MCF 10A (cell line): ENCODE results near the gene DGKH. TPM values are rescaled to one million over a fixed set of nuclear protein-coding genes. Genes with fewer than 3 reads are reported as not detected.

Experiments
- BruUV-seq: library from RNA; stranded (reverse); fragments of 400-500 nt; replicated peaks from 2 replicates; lab custom pipeline; 2021; lab: Mats Ljungman, UMichigan
- CTCF ChIA-PET: fragments of 300-600 bp; sonication (Branson Sonifier 250); formaldehyde crosslinking; extraction: SDS; loops from one replicate; lab custom pipeline; 2021; ENCODE audit warnings: antibody characterized with exemption, inconsistent platforms; lab: Yijun Ruan, JAX
- POLR2A ChIA-PET: fragments of 300-600, 350-650 bp; sonication (Branson Sonifier 250); formaldehyde crosslinking; extraction: SDS; loops from one replicate; lab custom pipeline; 2020; ENCODE audit warnings: antibody characterized with exemption, inconsistent platforms; lab: Yijun Ruan, JAX
- DNase-seq: peaks from one replicate; pipeline ENCODE4 v3.0.0-alpha.2; 2018; ENCODE audit not compliant: unreplicated experiment
- H3K27ac Mint-ChIP-seq: one replicate; pipeline ENCODE4 v1.8.0; 2022; ENCODE audit warnings: mild to moderate bottlenecking, low read depth, mixed read lengths; ENCODE audit not compliant: unreplicated experiment
- H3K27me3 Mint-ChIP-seq: one replicate; pipeline ENCODE4 v1.8.0; 2022; ENCODE audit warnings: mixed read lengths; ENCODE audit not compliant: insufficient read depth, unreplicated experiment
- H3K36me3 Mint-ChIP-seq: one replicate; pipeline ENCODE4 v1.8.0; 2022; ENCODE audit warnings: mild to moderate bottlenecking, moderate library complexity, mixed read lengths; ENCODE audit not compliant: insufficient read depth, unreplicated experiment
- H3K4me1 Mint-ChIP-seq: one replicate; pipeline ENCODE4 v1.8.0; 2022; ENCODE audit warnings: mixed read lengths; ENCODE audit not compliant: insufficient read depth, unreplicated experiment
- H3K4me3 Mint-ChIP-seq: one replicate; pipeline ENCODE4 v1.8.0; 2022; ENCODE audit warnings: mild to moderate bottlenecking, moderate library complexity, mixed read lengths; ENCODE audit not compliant: unreplicated experiment
- H3K9me3 Mint-ChIP-seq: one replicate; pipeline ENCODE4 v1.8.0; 2022; ENCODE audit warnings: mixed read lengths; ENCODE audit not compliant: unreplicated experiment
- intact Hi-C: fragments of 100-400 bp; cut with micrococcal nuclease; formaldehyde crosslinking; loops from 2 replicates; pipeline ENCODE4 v1.14.1; 2022
- total RNA-seq: library from RNA; stranded (reverse); gene quantifications from 2 replicates; pipeline ENCODE4 v1.2.3, GENCODE V29; 2022
- TF ChIP-seq, protein P1 (sequence below): fragments of 200-600 bp; IDR thresholded peaks from one replicate; pipeline ENCODE4 v1.8.0; 2022; ENCODE audit warnings: antibody characterized with exemption, mild to moderate bottlenecking; ENCODE audit not compliant: unreplicated experiment

Gene DGKH
- total RNA-seq, 1 experiment from 2014 or later: 22.3 TPM

- Mint-ChIP-seq H3K4me1 (peaks cover 29% of the 10 kb centered on the region), H3K9me3 (no peaks in the 10 kb centered on the region), H3K4me3 (no peak overlapping the region), H3K36me3 (no peaks in the 10 kb centered on the region), H3K27ac (peak overlapping the region; percentile 95), H3K27me3 (no peaks in the 10 kb centered on the region)
- ChIA-PET CTCF (interaction anchor here (0.6 to 1.7 kb wide), 10 partner anchors 15 to 1848 kb away, joined by 3 to 5 read pairs (median 4); partner anchors contain the start of gene DGKH), POLR2A (interaction anchor here (0.6 to 6.4 kb wide), 13 partner anchors 8 to 178 kb away, joined by 3 to 86 read pairs (median 6); partner anchors contain the start of genes DGKH and VWA8)
- BruUV-seq: no TSS peak
- no peak for DNase-seq
- intact Hi-C loops: loop anchor here (2.0 to 5.0 kb wide), 2 partner anchors 14 to 45 kb away; no protein-coding TSS in a partner anchor
- TF ChIP-seq, protein P1, sequence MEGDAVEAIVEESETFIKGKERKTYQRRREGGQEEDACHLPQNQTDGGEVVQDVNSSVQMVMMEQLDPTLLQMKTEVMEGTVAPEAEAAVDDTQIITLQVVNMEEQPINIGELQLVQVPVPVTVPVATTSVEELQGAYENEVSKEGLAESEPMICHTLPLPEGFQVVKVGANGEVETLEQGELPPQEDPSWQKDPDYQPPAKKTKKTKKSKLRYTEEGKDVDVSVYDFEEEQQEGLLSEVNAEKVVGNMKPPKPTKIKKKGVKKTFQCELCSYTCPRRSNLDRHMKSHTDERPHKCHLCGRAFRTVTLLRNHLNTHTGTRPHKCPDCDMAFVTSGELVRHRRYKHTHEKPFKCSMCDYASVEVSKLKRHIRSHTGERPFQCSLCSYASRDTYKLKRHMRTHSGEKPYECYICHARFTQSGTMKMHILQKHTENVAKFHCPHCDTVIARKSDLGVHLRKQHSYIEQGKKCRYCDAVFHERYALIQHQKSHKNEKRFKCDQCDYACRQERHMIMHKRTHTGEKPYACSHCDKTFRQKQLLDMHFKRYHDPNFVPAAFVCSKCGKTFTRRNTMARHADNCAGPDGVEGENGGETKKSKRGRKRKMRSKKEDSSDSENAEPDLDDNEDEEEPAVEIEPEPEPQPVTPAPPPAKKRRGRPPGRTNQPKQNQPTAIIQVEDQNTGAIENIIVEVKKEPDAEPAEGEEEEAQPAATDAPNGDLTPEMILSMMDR: no peak
These were observed 21.2 kb upstream of the DGKH start for GRCh38 chr13:42027286-42027685.

GRCh38 chr13:42028113-42028799 is 20.2 kb upstream of the DGKH start:
- BruUV-seq: no TSS peak
- peaks cover 29% of the 10 kb centered on the region for H3K4me1 Mint-ChIP-seq
- DNase-seq: no peak
- intact Hi-C loops: loop anchor here (5.0 kb wide), 1 partner anchor 46 kb away; no protein-coding TSS in a partner anchor
- no peak overlapping the region for H3K4me3 Mint-ChIP-seq
- H3K27ac Mint-ChIP-seq: no peak overlapping the region
- H3K27me3 Mint-ChIP-seq: no peaks in the 10 kb centered on the region
- CTCF ChIA-PET: interaction anchor here (1.5 to 1.7 kb wide), 4 partner anchors 13 to 68 kb away, joined by 3 to 6 read pairs (median 5); no protein-coding TSS in a partner anchor
- no peaks in the 10 kb centered on the region for H3K9me3 Mint-ChIP-seq
- POLR2A ChIA-PET: interaction anchor here (0.6 to 6.4 kb wide), 7 partner anchors 10 to 877 kb away, joined by 3 to 86 read pairs (median 7); partner anchors contain the start of genes DGKH and VWA8
- TF ChIP-seq, protein P1: no peak
- H3K36me3 Mint-ChIP-seq: no peaks in the 10 kb centered on the region

GRCh38 chr13:42035905-42036521 is 12.4 kb upstream of the DGKH start:
- no peak for DNase-seq
- no TSS peak for BruUV-seq
- peaks cover 14% of the 10 kb centered on the region for H3K9me3 Mint-ChIP-seq
- TF ChIP-seq, protein P1: no peak
- H3K27me3 Mint-ChIP-seq: no peaks in the 10 kb centered on the region
- no peaks in the 10 kb centered on the region for H3K36me3 Mint-ChIP-seq
- intact Hi-C loops: no loop called here
- CTCF ChIA-PET: interaction anchor here (0.7 to 1.7 kb wide), 2 partner anchors 53 to 74 kb away, joined by 3 read pairs; no protein-coding TSS in a partner anchor
- no peak overlapping the region for H3K27ac Mint-ChIP-seq
- H3K4me3 Mint-ChIP-seq: no peak overlapping the region
- H3K4me1 Mint-ChIP-seq: no peaks in the 10 kb centered on the region
- POLR2A ChIA-PET: interaction anchor here (0.9 kb wide), 1 partner anchor 9 kb away, joined by 6 read pairs; no protein-coding TSS in a partner anchor

GRCh38 chr13:42036711-42037110 is 11.7 kb upstream of the DGKH start:
- H3K27ac Mint-ChIP-seq: no peak overlapping the region
- intact Hi-C loops: no loop called here
- no TSS peak for BruUV-seq
- CTCF ChIA-PET: interaction anchor here (0.5 kb wide), 1 partner anchor 209 kb away, joined by 3 read pairs; no protein-coding TSS in a partner anchor
- no peak overlapping the region for H3K4me3 Mint-ChIP-seq
- H3K36me3 Mint-ChIP-seq: no peaks in the 10 kb centered on the region
- peaks cover 1% of the 10 kb centered on the region for H3K4me1 Mint-ChIP-seq
- TF ChIP-seq, protein P1: no peak
- peaks cover 14% of the 10 kb centered on the region for H3K9me3 Mint-ChIP-seq
- H3K27me3 Mint-ChIP-seq: no peaks in the 10 kb centered on the region
- no peak for DNase-seq
- POLR2A ChIA-PET: interaction anchor here (6.9 kb wide), 1 partner anchor 9 kb away, joined by 77 read pairs; no protein-coding TSS in a partner anchor
